ENCODE results near the gene ATP2A2.

ATP2A2 gene

DNA sequence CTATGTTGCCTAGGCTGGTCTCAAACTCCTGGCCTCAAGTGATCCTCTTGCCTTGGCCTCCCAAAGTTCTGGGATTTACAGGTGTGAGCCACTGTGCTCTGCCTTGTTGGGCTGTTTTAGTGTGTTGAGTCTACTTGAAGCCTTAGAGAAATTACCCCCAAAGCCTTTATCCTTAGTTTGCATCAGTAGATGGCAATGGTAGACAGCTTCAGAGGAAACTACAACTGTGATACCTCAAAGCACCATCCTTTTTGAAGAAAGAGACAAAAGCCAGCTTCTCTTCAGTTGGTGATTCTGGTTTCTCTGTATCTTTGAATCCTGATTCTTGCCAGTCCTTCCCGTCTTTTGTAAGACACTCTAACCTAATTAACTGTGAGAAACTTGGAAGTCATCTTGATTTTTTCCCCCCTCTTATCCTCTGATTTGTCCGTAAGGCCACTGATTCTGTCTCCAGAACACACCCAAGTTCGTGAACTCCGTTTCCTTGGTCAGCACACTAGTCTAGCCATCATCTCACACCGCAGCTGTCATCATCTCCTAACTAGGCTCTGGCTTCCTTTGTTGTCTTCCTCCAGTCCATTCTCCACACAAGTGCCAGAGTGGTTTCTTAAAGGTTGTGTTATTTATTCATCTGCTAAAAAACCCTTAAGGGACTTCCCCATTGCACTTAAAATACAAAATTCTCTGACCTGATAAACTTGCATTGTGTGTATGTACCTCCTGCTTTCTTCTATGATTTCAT, 20.2 kb downstream of the ATP2A2 start:
- DNase-seq (ENCODE audit: low read depth): no peak
- no peak overlapping the region for H3K4me3 ChIP-seq (ENCODE audit: low read length)
- TF ChIP-seq, protein P1, sequence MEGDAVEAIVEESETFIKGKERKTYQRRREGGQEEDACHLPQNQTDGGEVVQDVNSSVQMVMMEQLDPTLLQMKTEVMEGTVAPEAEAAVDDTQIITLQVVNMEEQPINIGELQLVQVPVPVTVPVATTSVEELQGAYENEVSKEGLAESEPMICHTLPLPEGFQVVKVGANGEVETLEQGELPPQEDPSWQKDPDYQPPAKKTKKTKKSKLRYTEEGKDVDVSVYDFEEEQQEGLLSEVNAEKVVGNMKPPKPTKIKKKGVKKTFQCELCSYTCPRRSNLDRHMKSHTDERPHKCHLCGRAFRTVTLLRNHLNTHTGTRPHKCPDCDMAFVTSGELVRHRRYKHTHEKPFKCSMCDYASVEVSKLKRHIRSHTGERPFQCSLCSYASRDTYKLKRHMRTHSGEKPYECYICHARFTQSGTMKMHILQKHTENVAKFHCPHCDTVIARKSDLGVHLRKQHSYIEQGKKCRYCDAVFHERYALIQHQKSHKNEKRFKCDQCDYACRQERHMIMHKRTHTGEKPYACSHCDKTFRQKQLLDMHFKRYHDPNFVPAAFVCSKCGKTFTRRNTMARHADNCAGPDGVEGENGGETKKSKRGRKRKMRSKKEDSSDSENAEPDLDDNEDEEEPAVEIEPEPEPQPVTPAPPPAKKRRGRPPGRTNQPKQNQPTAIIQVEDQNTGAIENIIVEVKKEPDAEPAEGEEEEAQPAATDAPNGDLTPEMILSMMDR (conservative IDR thresholded peaks at IDR 0.05; ENCODE audit: low read depth, low read length): no peak

DNA sequence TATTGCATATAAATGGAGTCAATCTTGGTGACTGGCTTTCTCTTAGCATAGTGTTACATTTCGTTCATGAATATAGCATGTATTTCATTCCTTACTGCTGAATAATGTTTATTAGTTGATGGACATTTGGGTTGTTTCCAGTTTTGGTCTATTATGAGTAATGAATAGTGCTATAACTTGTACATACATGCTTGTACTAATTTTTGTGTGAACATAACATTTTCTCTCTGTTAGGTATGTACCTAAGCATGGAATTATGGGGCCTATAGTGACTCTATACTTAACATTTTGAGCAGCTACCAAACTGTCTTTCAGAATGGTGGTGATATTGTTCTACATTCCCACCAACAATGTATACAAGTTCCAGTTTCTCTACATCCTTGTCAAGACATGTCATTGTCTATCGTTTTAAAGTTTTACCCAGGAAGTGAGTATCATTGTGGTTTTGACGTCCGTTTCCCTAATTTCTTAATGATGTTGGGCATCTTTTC, 23.1 kb downstream of the ATP2A2 start:
- no peak for DNase-seq (ENCODE audit: low read depth)
- TF ChIP-seq, protein P1 (conservative IDR thresholded peaks at IDR 0.05; ENCODE audit: low read depth, low read length): no peak
- no peak overlapping the region for H3K4me3 ChIP-seq (ENCODE audit: low read length)

DNA sequence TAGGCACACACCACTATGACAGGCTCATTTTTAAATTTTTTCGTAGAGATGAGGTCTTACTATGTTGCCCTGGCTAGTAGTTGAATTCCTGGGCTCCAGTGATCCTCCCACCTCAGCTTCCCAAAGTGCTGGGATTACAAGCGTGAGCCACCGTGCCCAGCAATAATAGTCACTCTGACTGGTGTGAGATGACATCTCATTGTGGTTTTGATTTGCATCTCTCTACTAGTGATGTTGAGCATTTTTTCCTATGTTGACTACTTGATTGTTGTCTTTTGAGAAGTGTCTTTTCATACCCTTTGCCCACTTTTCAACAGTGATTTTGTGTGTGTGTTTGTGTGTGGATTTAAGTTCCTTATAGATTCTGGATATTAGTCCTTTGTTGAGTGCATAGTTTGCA, 26.3 kb downstream of the ATP2A2 start:
- TF ChIP-seq, protein P1 (conservative IDR thresholded peaks at IDR 0.05; ENCODE audit: low read depth, low read length): no peak
- no peak for DNase-seq (ENCODE audit: low read depth)
- H3K4me3 ChIP-seq (ENCODE audit: low read length): no peak overlapping the region

DNA sequence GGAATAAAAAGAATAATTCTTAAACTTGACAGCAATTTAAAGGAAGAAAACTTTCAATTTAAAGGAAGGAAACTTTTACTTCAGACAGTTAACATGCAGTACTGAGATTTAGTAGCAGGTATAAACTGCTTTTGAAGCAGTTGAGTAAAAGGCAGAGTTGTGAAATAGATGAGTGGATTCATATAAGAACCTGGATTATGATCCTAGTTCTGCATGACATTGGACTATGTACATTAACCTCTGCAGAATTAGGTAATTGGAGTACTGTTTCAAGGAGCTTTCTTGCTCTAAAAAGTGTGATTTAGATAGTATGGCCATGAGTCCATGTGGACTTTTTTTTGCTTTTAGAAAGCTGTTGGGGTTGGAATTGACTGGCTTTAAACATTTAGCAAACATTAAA, 29.7 kb downstream of the ATP2A2 start:
- no peak overlapping the region for H3K4me3 ChIP-seq (ENCODE audit: low read length)
- no peak for DNase-seq (ENCODE audit: low read depth)
- TF ChIP-seq, protein P1 (conservative IDR thresholded peaks at IDR 0.05; ENCODE audit: low read depth, low read length): no peak

DNA sequence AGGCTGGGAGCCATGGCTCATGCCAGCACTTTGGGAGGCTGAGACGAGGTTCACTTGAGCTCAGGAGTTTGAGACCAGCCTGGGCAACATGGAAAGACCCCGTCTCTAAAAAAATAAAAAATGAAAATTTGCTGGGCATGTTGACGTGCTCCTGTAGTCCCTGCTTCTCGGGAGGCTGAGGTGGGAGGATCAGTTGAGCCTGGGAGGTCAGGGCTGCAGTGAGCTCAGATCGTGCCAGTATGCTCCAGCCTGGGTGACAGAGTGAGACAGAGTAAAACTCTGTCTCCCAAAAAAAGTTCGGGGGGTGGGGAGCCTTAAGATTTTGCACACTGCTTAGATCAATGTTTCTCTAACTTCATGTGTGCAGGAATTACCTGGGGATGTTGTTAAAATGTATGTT, 30.9 kb downstream of the ATP2A2 start:
- H3K4me3 ChIP-seq (ENCODE audit: low read length): no peak overlapping the region
- TF ChIP-seq, protein P1 (conservative IDR thresholded peaks at IDR 0.05; ENCODE audit: low read depth, low read length): no peak
- no peak for DNase-seq (ENCODE audit: low read depth)

DNA sequence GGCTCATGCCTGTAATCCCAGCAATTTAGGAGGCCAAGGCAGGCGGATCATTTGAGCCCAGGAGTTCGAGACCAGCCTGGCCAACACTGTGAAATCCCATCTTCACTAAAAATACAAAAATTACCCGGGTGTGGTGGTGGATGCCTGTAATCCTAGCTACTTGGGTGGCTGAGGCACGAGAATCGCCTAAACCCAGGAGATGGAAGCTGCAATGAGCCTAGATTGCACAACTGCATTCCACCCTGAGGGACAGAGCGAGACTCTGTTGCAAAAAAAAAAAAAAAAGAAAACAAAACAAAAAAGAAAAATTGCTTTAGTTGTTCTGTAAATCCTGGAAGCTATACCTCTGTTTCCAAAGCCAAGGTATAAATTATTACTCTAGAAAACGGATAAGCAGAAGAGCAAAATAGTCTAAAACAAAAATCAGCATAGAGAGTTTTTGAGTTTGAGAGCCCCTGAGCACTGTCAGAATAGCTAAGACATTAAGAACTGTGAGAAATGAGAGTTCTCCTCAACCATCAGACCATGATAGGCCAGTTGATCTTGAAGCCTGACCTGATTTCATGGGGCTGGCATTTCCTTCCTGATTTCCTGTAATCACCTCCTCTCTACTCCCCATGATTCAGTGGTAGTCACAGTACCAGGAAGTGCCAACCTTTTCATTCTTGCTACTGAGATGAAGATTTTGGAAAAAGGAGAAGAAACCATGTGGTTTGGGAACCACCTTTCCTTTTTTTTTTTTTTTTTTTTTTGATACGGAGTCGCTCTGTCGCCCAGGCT, 31.7 kb downstream of the ATP2A2 start:
- TF ChIP-seq, protein P1 (conservative IDR thresholded peaks at IDR 0.05; ENCODE audit: low read depth, low read length): no peak
- no peak for DNase-seq (ENCODE audit: low read depth)
- no peak overlapping the region for H3K4me3 ChIP-seq (ENCODE audit: low read length)
